Peyer's patch (tissue), 4 donors: Measurements from ENCODE around the gene SSMEM1. TPM values are rescaled to one million over a fixed set of nuclear protein-coding genes. Genes with fewer than 3 reads are reported as not detected.

ENCODE experiments used
- DNase-seq, 3 donors: peaks; one replicate each; pipeline ENCODE4 v3.0.0-alpha.2; 2017 to 2019
- H3K27ac ChIP-seq, 4 donors: fragments of 200-600 bp; sonication (generic); one replicate each; pipeline ENCODE4 v1.5.1; 2016 to 2019
- H3K27me3 ChIP-seq, 2 donors: fragments of 200-600 bp; sonication (generic); one replicate each; pipeline ENCODE4 v1.5.1; 2019
- H3K36me3 ChIP-seq, 3 donors: fragments of 200-600 bp; sonication (generic); one replicate each; pipeline ENCODE4 v1.5.1; 2016 to 2019
- H3K4me1 ChIP-seq, 4 donors: fragments of 200-600 bp; sonication (generic); one replicate each; pipeline ENCODE4 v1.5.1; 2016 to 2019
- H3K4me3 ChIP-seq, 4 donors: fragments of 200-600 bp; sonication (generic); 1 replicate in 3 of 4; 2 replicates in 1 of 4; pipeline ENCODE4 v1.5.1; 2016 to 2019; ENCODE audit warnings: mild to moderate bottlenecking in 1 of 4
- H3K9me3 ChIP-seq, 4 donors: fragments of 200-600 bp; sonication (generic); one replicate each; pipeline ENCODE4 v1.5.1; 2016 to 2019; ENCODE audit warnings: mild to moderate bottlenecking in 1 of 4
- POLR2A ChIP-seq, 2 donors: fragments of 450-650 bp; IDR thresholded peaks; one replicate each; pipeline ENCODE4 v1.5.1; 2017; ENCODE audit warnings: antibody characterized with exemption in 2 of 2, mild to moderate bottlenecking in 2 of 2, moderate library complexity in 2 of 2
- total RNA-seq, 4 donors: library from RNA; depleted of rRNA; stranded (reverse); fragments of >200 nt; gene quantifications; one replicate each; pipeline ENCODE4 v1.1.0, GENCODE V29; 2016
- TF ChIP-seq, protein P1 (sequence below), 6 experiments: fragments of 450-650 bp in 4 of 6; fragments of 200-600 bp in 2 of 6; sonication (generic) in 1 of 6; IDR thresholded peaks; one replicate each; pipeline ENCODE4 v1.5.1; 2017 to 2019; ENCODE audit warnings: antibody characterized with exemption in 6 of 6, mild to moderate bottlenecking in 3 of 6, moderate library complexity in 1 of 6

The SSMEM1 gene
- total RNA-seq, 4 donors from 2014 or later = not detected

GRCh38 chr7:130210181-130210935 is 2.7 kb downstream of the SSMEM1 start:
- H3K9me3 ChIP-seq = no peaks in the 10 kb centered on the region
- H3K4me1 ChIP-seq = no peaks in the 10 kb centered on the region
- TF ChIP-seq, protein P1, sequence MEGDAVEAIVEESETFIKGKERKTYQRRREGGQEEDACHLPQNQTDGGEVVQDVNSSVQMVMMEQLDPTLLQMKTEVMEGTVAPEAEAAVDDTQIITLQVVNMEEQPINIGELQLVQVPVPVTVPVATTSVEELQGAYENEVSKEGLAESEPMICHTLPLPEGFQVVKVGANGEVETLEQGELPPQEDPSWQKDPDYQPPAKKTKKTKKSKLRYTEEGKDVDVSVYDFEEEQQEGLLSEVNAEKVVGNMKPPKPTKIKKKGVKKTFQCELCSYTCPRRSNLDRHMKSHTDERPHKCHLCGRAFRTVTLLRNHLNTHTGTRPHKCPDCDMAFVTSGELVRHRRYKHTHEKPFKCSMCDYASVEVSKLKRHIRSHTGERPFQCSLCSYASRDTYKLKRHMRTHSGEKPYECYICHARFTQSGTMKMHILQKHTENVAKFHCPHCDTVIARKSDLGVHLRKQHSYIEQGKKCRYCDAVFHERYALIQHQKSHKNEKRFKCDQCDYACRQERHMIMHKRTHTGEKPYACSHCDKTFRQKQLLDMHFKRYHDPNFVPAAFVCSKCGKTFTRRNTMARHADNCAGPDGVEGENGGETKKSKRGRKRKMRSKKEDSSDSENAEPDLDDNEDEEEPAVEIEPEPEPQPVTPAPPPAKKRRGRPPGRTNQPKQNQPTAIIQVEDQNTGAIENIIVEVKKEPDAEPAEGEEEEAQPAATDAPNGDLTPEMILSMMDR (IDR thresholded peaks at IDR 0.05) = no peak
- no peak for TF ChIP-seq POLR2A (IDR thresholded peaks at IDR 0.05)
- H3K4me3 ChIP-seq = no peak overlapping the region
- no peaks in the 10 kb centered on the region for H3K27me3 ChIP-seq
- no peak for DNase-seq
- no peak overlapping the region for H3K27ac ChIP-seq
- H3K36me3 ChIP-seq = no peaks in the 10 kb centered on the region

DNA sequence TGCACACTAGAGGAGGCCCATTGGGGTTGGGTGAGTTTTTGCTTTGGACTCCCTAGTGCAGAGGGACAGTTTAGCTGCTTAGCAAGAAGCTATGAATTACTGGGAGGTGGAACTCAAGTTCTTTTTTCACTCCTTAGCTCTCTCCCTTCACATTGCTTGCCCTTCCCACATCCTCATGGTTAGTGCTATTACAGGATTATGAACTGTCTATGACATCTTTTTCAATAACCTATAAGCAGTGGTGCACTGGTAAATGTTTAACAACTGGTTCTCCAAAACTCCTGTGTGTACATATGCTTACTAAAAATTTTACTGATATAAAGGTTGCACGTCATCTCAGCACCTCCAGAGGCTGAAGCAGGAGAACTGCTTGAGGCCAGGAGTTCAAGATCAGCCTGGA is 6.2 kb downstream of the SSMEM1 start:
- no peaks in the 10 kb centered on the region for H3K9me3 ChIP-seq
- H3K27ac ChIP-seq = no peak overlapping the region
- H3K36me3 ChIP-seq = no peaks in the 10 kb centered on the region
- no peaks in the 10 kb centered on the region for H3K4me1 ChIP-seq
- TF ChIP-seq, protein P1 (IDR thresholded peaks at IDR 0.05) = no peak
- no peak for TF ChIP-seq POLR2A (IDR thresholded peaks at IDR 0.05)
- H3K4me3 ChIP-seq = no peak overlapping the region
- no peak for DNase-seq
- no peaks in the 10 kb centered on the region for H3K27me3 ChIP-seq

DNA sequence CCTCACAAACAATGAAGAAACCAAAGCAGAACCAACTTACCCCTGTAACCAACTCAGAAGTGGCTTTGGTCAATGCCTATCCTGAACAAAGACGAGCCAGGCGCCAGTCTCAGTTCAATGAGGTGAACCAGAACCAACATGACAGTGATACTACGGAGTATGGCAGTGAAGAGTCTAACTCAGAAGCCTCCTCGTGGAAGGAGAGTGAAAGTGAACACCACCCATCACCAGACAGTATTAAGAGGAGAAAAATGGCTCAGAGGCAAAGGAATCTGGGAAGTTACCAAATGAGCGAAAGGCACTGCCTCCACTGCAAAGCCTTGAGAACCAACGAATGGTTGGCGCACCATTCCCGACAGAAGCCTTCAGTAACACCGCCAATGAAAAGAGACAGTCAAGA is 8.4 kb downstream of the SSMEM1 start:
- no peak for DNase-seq
- Histone ChIP-seq H3K9me3 (no peaks in the 10 kb centered on the region), H3K36me3 (no peaks in the 10 kb centered on the region), H3K4me1 (no peaks in the 10 kb centered on the region), H3K27ac (no peak overlapping the region), H3K4me3 (no peak overlapping the region), H3K27me3 (no peaks in the 10 kb centered on the region)
- TF ChIP-seq POLR2A (IDR thresholded peaks at IDR 0.05) = no peak
- TF ChIP-seq, protein P1 (IDR thresholded peaks at IDR 0.05) = no peak

- Histone ChIP-seq H3K27ac (no peak overlapping the region), H3K4me3 (no peak overlapping the region), H3K9me3 (no peaks in the 10 kb centered on the region), H3K36me3 (no peaks in the 10 kb centered on the region), H3K4me1 (no peaks in the 10 kb centered on the region), H3K27me3 (no peaks in the 10 kb centered on the region)
- no peak for DNase-seq
- TF ChIP-seq, protein P1 (IDR thresholded peaks at IDR 0.05) = no peak
- TF ChIP-seq POLR2A (IDR thresholded peaks at IDR 0.05) = no peak
These were observed 9.1 kb downstream of the SSMEM1 start for GRCh38 chr7:130216750-130217149.

DNA sequence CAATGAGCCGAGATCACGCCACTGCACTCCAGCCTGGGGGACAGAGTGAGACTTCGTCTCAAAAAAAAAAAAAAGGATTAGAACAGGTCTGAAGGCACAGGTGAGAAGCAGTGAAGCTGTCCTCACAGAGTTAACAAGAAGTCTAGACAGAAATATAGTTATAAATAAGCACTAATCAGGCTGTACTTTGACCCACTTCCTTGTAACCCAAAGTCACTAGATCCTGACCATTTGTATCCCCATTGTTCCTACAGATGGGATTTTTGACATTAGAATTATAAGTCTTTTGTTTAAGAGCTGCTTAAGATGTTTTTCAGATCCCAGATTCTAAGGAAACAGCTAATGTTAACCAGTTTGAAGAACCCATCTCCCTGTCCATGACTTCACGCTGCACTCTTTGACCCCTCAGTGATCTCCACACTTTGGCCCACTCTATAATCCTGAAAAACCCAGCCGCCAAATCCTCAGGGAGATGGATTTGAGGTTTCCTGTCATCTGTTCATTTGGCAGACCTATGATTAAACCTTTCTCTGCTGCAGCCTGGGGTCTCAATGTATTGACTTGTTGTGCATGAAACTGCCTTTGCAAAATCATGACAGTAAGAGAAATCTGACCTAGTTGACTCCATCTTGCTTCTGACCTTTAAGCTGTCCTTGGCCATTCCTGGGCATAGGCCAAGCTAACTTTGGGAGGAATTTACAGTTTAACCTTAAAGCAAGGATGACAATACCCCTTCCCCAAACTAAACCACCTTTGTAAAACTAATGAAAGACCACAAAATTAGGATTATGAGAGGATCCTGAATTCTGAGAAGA is 11.4 kb downstream of the SSMEM1 start:
- Histone ChIP-seq H3K4me1 (no peaks in the 10 kb centered on the region), H3K27me3 (no peaks in the 10 kb centered on the region), H3K4me3 (no peak overlapping the region), H3K36me3 (no peaks in the 10 kb centered on the region), H3K9me3 (no peaks in the 10 kb centered on the region), H3K27ac (no peak overlapping the region)
- no peak for DNase-seq
- TF ChIP-seq POLR2A (IDR thresholded peaks at IDR 0.05) = no peak
- TF ChIP-seq, protein P1 (IDR thresholded peaks at IDR 0.05) = no peak
